ENCODE measurements around the gene BAHCC1.

BAHCC1 gene

DNA sequence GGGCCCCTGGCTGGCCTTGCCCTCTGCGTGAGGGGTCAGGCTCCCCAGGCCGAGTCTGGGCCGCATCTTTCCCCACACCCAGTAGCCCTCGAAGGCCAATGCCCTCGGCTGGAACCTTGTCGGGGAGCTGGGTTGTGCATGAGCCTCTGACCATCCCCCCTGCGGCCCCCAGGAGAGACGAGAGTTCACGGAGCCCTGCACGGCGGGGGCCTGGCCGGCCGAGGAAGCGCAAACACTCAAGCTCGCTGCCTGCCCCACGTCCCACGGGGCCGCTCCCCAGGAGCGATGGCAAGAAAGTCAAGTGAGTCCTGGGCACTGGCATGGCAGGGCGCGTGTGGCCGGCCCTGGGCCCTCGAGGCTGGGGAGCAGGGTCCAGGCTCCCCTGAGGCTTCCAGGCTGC, 57.3 kb downstream of the BAHCC1 start:
- in situ Hi-C loops (cut with MboI; ENCODE audit: low sequenced_read_pairs, unreplicated experiment): no loop called here
- TF ChIP-seq CTCF (IDR thresholded peaks at IDR 0.05; ENCODE audit: borderline replicate concordance, control extremely low read depth, extremely low read depth, insufficient read depth, missing control alignments): no peak
- DNase-seq (ENCODE audit: low spot score): no peak

DNA sequence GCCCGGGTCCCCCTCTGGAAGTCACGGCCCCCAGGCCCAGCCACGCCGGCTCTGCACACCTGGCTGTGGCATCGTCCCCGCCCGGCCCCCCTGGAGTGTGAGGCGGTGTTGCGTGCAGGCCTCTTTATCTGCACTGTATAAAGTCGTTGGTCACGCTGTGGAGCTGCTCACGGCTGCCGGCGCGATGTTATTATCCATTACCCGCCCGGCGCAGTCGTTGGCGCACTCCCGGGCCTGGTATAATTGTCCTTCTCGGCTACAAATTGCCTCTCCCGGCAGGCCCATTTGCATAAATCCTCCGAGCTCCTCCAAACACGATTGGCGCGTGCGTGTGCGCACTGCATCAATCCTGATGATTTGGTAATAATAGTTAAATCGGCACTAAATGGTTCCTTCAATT, 57.8 kb downstream of the BAHCC1 start:
- TF ChIP-seq CTCF (IDR thresholded peaks at IDR 0.05; ENCODE audit: borderline replicate concordance, control extremely low read depth, extremely low read depth, insufficient read depth, missing control alignments): no peak
- in situ Hi-C loops (cut with MboI; ENCODE audit: low sequenced_read_pairs, unreplicated experiment): no loop called here
- DNase-seq (ENCODE audit: low spot score): no peak

GRCh38 chr17:81453712-81454111, 58.5 kb downstream of the BAHCC1 start:
- peak; percentile 70 for DNase-seq (ENCODE audit: low spot score)
- in situ Hi-C loops (cut with MboI; ENCODE audit: low sequenced_read_pairs, unreplicated experiment): no loop called here
- no peak for TF ChIP-seq CTCF (IDR thresholded peaks at IDR 0.05; ENCODE audit: borderline replicate concordance, control extremely low read depth, extremely low read depth, insufficient read depth, missing control alignments)

- no peak for TF ChIP-seq CTCF (IDR thresholded peaks at IDR 0.05; ENCODE audit: borderline replicate concordance, control extremely low read depth, extremely low read depth, insufficient read depth, missing control alignments)
- in situ Hi-C loops (cut with MboI; ENCODE audit: low sequenced_read_pairs, unreplicated experiment): no loop called here
- no peak for DNase-seq (ENCODE audit: low spot score)
These were observed 59.2 kb downstream of the BAHCC1 start for GRCh38 chr17:81454473-81454872.

DNA sequence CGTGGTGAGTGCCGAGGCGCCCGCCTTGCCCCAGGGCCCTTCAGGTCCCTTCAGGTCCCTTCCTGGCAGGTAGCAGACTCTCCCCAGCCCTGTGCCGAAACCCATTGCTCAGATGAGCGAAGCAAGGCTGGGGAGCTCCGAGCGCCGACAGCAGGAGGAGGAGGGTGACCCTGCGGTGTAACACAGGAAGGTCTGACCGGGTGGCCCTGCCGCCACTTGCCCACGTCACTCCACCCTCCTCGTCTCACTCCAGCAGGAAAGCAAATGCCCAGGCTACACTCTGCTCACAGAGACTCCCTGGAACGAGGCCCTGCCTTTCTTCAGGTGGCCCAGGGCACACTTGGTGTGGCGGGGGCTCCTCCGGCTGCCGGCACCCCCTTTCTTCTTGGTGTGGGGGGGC, 60.1 kb downstream of the BAHCC1 start:
- TF ChIP-seq CTCF (IDR thresholded peaks at IDR 0.05; ENCODE audit: borderline replicate concordance, control extremely low read depth, extremely low read depth, insufficient read depth, missing control alignments): no peak
- no peak for DNase-seq (ENCODE audit: low spot score)
- in situ Hi-C loops (cut with MboI; ENCODE audit: low sequenced_read_pairs, unreplicated experiment): no loop called here

DNA sequence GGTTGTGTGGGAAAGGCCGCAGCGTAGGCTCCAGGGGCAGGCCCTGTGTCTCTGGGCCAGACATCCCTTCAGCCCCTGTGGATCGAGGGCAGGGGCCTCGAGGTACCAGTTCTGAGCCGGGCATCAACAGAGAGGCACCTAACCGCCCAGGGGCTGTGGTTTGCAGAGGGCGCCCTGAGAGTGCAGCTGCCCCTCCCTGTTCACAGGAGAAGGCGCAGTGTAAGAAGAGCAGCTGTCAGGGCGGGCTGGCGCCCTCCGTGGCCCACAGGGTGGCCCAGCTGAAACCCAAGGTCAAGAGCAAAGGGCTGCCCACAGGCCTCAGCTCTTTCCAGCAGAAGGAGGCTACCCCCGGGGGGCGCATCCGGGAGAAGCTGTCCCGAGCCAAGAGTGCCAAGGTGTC, 60.8 kb downstream of the BAHCC1 start:
- TF ChIP-seq CTCF (IDR thresholded peaks at IDR 0.05; ENCODE audit: borderline replicate concordance, control extremely low read depth, extremely low read depth, insufficient read depth, missing control alignments): no peak
- in situ Hi-C loops (cut with MboI; ENCODE audit: low sequenced_read_pairs, unreplicated experiment): no loop called here
- no peak for DNase-seq (ENCODE audit: low spot score)

- no peak for TF ChIP-seq CTCF (IDR thresholded peaks at IDR 0.05; ENCODE audit: borderline replicate concordance, control extremely low read depth, extremely low read depth, insufficient read depth, missing control alignments)
- in situ Hi-C loops (cut with MboI; ENCODE audit: low sequenced_read_pairs, unreplicated experiment): no loop called here
- no peak for DNase-seq (ENCODE audit: low spot score)
These were observed 61.5 kb downstream of the BAHCC1 start for GRCh38 chr17:81456798-81457197.

Measured in GM13976 (cell line).